ENCODE results near the gene ITGA8.

ITGA8 gene

GRCh38 chr10:15595260-15595659, 124.5 kb downstream of the ITGA8 start:
- H3K36me3 ChIP-seq (ENCODE audit: control insufficient read depth, insufficient read depth, low read length): no peaks in the 10 kb centered on the region
- no peaks in the 10 kb centered on the region for H3K27me3 ChIP-seq (replicated peaks; ENCODE audit: control insufficient read depth, insufficient read depth, low read length)
- no peak overlapping the region for H3K4me3 ChIP-seq (replicated peaks; ENCODE audit: low read depth, low read length)
- TF ChIP-seq, protein P1, sequence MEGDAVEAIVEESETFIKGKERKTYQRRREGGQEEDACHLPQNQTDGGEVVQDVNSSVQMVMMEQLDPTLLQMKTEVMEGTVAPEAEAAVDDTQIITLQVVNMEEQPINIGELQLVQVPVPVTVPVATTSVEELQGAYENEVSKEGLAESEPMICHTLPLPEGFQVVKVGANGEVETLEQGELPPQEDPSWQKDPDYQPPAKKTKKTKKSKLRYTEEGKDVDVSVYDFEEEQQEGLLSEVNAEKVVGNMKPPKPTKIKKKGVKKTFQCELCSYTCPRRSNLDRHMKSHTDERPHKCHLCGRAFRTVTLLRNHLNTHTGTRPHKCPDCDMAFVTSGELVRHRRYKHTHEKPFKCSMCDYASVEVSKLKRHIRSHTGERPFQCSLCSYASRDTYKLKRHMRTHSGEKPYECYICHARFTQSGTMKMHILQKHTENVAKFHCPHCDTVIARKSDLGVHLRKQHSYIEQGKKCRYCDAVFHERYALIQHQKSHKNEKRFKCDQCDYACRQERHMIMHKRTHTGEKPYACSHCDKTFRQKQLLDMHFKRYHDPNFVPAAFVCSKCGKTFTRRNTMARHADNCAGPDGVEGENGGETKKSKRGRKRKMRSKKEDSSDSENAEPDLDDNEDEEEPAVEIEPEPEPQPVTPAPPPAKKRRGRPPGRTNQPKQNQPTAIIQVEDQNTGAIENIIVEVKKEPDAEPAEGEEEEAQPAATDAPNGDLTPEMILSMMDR (IDR thresholded peaks at IDR 0.05; ENCODE audit: insufficient read depth, low read length, poor library complexity, severe bottlenecking): no peak
- DNase-seq (ENCODE audit: extremely low read depth, insufficient read length): no peak

DNA sequence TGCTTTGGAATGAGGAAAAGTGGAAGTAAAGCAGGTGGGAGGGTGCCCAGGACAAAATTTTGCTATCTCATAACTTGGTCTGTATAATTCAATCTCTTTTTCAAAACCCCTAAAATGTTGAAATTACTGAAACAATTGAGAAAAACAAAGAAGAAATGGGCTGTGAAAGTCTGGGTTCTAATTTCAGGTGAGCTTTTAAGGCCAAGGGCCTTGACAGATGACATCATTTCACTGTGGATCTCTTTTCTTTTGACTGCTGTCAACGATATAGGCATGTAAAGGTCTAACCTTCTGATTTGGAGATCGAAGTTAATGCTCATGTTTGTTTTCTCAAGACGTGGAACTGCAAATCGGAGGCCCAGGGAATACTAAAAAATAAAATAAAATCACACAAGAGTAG, 127.8 kb downstream of the ITGA8 start:
- TF ChIP-seq, protein P1 (IDR thresholded peaks at IDR 0.05; ENCODE audit: insufficient read depth, low read length, poor library complexity, severe bottlenecking): no peak
- no peak for DNase-seq (ENCODE audit: extremely low read depth, insufficient read length)
- Histone ChIP-seq H3K36me3 (ENCODE audit: control insufficient read depth, insufficient read depth, low read length) (no peaks in the 10 kb centered on the region), H3K4me3 (replicated peaks; ENCODE audit: low read depth, low read length) (no peak overlapping the region), H3K27me3 (replicated peaks; ENCODE audit: control insufficient read depth, insufficient read depth, low read length) (no peaks in the 10 kb centered on the region)

- Histone ChIP-seq H3K4me3 (replicated peaks; ENCODE audit: low read depth, low read length) (no peak overlapping the region), H3K27me3 (replicated peaks; ENCODE audit: control insufficient read depth, insufficient read depth, low read length) (no peaks in the 10 kb centered on the region), H3K36me3 (ENCODE audit: control insufficient read depth, insufficient read depth, low read length) (no peaks in the 10 kb centered on the region)
- TF ChIP-seq, protein P1 (IDR thresholded peaks at IDR 0.05; ENCODE audit: insufficient read depth, low read length, poor library complexity, severe bottlenecking): no peak
- no peak for DNase-seq (ENCODE audit: extremely low read depth, insufficient read length)
Measured at GRCh38 chr10:15591431-15591830, 128.3 kb downstream of the ITGA8 start.

GRCh38 chr10:15588635-15589508, 130.8 kb downstream of the ITGA8 start:
- TF ChIP-seq, protein P1 (IDR thresholded peaks at IDR 0.05; ENCODE audit: insufficient read depth, low read length, poor library complexity, severe bottlenecking): no peak
- DNase-seq (ENCODE audit: extremely low read depth, insufficient read length): no peak
- Histone ChIP-seq H3K27me3 (replicated peaks; ENCODE audit: control insufficient read depth, insufficient read depth, low read length) (no peaks in the 10 kb centered on the region), H3K36me3 (ENCODE audit: control insufficient read depth, insufficient read depth, low read length) (no peaks in the 10 kb centered on the region), H3K4me3 (replicated peaks; ENCODE audit: low read depth, low read length) (no peak overlapping the region)

GRCh38 chr10:15588151-15588550, 131.6 kb downstream of the ITGA8 start:
- no peaks in the 10 kb centered on the region for H3K36me3 ChIP-seq (ENCODE audit: control insufficient read depth, insufficient read depth, low read length)
- TF ChIP-seq, protein P1 (IDR thresholded peaks at IDR 0.05; ENCODE audit: insufficient read depth, low read length, poor library complexity, severe bottlenecking): no peak
- no peak for DNase-seq (ENCODE audit: extremely low read depth, insufficient read length)
- no peaks in the 10 kb centered on the region for H3K27me3 ChIP-seq (replicated peaks; ENCODE audit: control insufficient read depth, insufficient read depth, low read length)
- no peak overlapping the region for H3K4me3 ChIP-seq (replicated peaks; ENCODE audit: low read depth, low read length)

Measured in GM06990 (cell line).